Tibial artery (tissue), 4 donors: ENCODE results near the gene KHDRBS2.

Source experiments
- DNase-seq, 2 donors: peaks; one replicate each; pipeline ENCODE4 v3.0.0-alpha.2; 2019
- H3K27ac ChIP-seq, 2 donors: fragments of 200-600 bp; sonication (generic) in 1 of 2; 1 replicate in 1 of 2; 2 replicates in 1 of 2; pipeline ENCODE4 v1.5.1; 2018 to 2019; ENCODE audit warnings: mild to moderate bottlenecking in 1 of 2
- H3K27me3 ChIP-seq, 2 donors: fragments of 200-600 bp; sonication (generic) in 1 of 2; one replicate each; pipeline versions ENCODE4 v1.5.1 to v1.6.0; 2016 to 2019
- H3K36me3 ChIP-seq, 3 donors: fragments of 200-600 bp; sonication (generic) in 2 of 3; one replicate each; pipeline ENCODE4 v1.5.1; 2016 to 2019; ENCODE audit warnings: mild to moderate bottlenecking in 2 of 3
- H3K4me1 ChIP-seq, 4 donors: fragments of 200-600 bp; sonication (generic) in 2 of 4; 1 replicate in 3 of 4; 2 replicates in 1 of 4; pipeline ENCODE4 v1.5.1; 2016 to 2019
- H3K4me3 ChIP-seq, 2 donors: fragments of 200-600 bp; sonication (generic) in 1 of 2; 1 replicate in 1 of 2; 2 replicates in 1 of 2; pipeline ENCODE4 v1.5.1; 2018 to 2019; ENCODE audit warnings: mild to moderate bottlenecking in 2 of 2
- H3K9me3 ChIP-seq, 3 donors: fragments of 200-600 bp; sonication (generic) in 1 of 3; one replicate each; pipeline ENCODE4 v1.5.1; 2016 to 2019
- CTCF ChIP-seq, 2 experiments: fragments of 200-600 bp in 1 of 2; fragments of 450-650 bp in 1 of 2; IDR thresholded peaks; one replicate each; pipeline ENCODE4 v1.5.1; 2017 to 2019; ENCODE audit warnings: antibody characterized with exemption in 2 of 2, mild to moderate bottlenecking in 1 of 2, moderate library complexity in 1 of 2
- intact Hi-C: fragments of 100-400 bp; cut with DNase I; formaldehyde crosslinking; loops from one replicate; pipeline ENCODE4 v1.15.0; 2023; ENCODE audit warnings: low total_unique reads

KHDRBS2 gene

GRCh38 chr6:62262283-62262682 lies 23.7 kb downstream of the KHDRBS2 start:
- Histone ChIP-seq H3K27me3 (no peaks in the 10 kb centered on the region), H3K4me3 (no peak overlapping the region), H3K9me3 (no peaks in the 10 kb centered on the region), H3K4me1 (no peaks in the 10 kb centered on the region), H3K27ac (no peak overlapping the region), H3K36me3 (no peaks in the 10 kb centered on the region)
- no peak for TF ChIP-seq CTCF (IDR thresholded peaks at IDR 0.05)
- intact Hi-C loops: no loop called here
- no peak for DNase-seq

- DNase-seq: no peak
- no peak for TF ChIP-seq CTCF (IDR thresholded peaks at IDR 0.05)
- Histone ChIP-seq H3K4me3 (no peak overlapping the region), H3K36me3 (no peaks in the 10 kb centered on the region), H3K9me3 (no peaks in the 10 kb centered on the region), H3K4me1 (no peaks in the 10 kb centered on the region), H3K27me3 (no peaks in the 10 kb centered on the region), H3K27ac (no peak overlapping the region)
- intact Hi-C loops: no loop called here
Observed at GRCh38 chr6:62246087-62246486, 39.9 kb downstream of the KHDRBS2 start.

GRCh38 chr6:62236784-62237183 lies 49.2 kb downstream of the KHDRBS2 start:
- Histone ChIP-seq H3K9me3 (no peaks in the 10 kb centered on the region), H3K27me3 (no peaks in the 10 kb centered on the region), H3K36me3 (no peaks in the 10 kb centered on the region), H3K27ac (no peak overlapping the region), H3K4me3 (no peak overlapping the region), H3K4me1 (no peaks in the 10 kb centered on the region)
- no peak for DNase-seq
- intact Hi-C loops: no loop called here
- no peak for TF ChIP-seq CTCF (IDR thresholded peaks at IDR 0.05)

- Histone ChIP-seq H3K36me3 (no peaks in the 10 kb centered on the region), H3K27ac (no peak overlapping the region), H3K4me3 (no peak overlapping the region), H3K27me3 (no peaks in the 10 kb centered on the region), H3K9me3 (no peaks in the 10 kb centered on the region), H3K4me1 (no peaks in the 10 kb centered on the region)
- no peak for TF ChIP-seq CTCF (IDR thresholded peaks at IDR 0.05)
- no peak for DNase-seq
- intact Hi-C loops: no loop called here
Observed at GRCh38 chr6:62229231-62229630, 56.8 kb downstream of the KHDRBS2 start.

GRCh38 chr6:62217866-62218265 lies 68.2 kb downstream of the KHDRBS2 start:
- intact Hi-C loops: no loop called here
- Histone ChIP-seq H3K9me3 (peaks cover 0 to 2% (median 0%) of the 10 kb centered on the region in 3 donors), H3K36me3 (no peaks in the 10 kb centered on the region), H3K27ac (no peak overlapping the region), H3K4me3 (no peak overlapping the region), H3K27me3 (no peaks in the 10 kb centered on the region), H3K4me1 (no peaks in the 10 kb centered on the region)
- TF ChIP-seq CTCF (IDR thresholded peaks at IDR 0.05): no peak
- DNase-seq: no peak

- Histone ChIP-seq H3K4me3 (no peak overlapping the region), H3K27me3 (no peaks in the 10 kb centered on the region), H3K9me3 (peaks cover 0 to 3% (median 0%) of the 10 kb centered on the region in 3 donors), H3K36me3 (no peaks in the 10 kb centered on the region), H3K27ac (no peak overlapping the region), H3K4me1 (no peaks in the 10 kb centered on the region)
- no peak for DNase-seq
- TF ChIP-seq CTCF (IDR thresholded peaks at IDR 0.05): no peak
- intact Hi-C loops: no loop called here
Observed at GRCh38 chr6:62202078-62202477, 83.9 kb downstream of the KHDRBS2 start.
